Stimulated activated CD4-positive, alpha-beta T cell treated with anti-CD3 and anti-CD28 coated beads, Interleukin-12 subunit alpha, Interleukin-12 subunit beta, amount 100 ng/mL, for 48 hours (primary cell): ENCODE measurements around the gene DNASE1L1.

Experiments used
- DNase-seq, 3 donors: peaks; one replicate each; pipeline ENCODE4 v3.0.0-alpha.2; 2020; ENCODE audit warnings: low read depth in 2 of 3, low spot score in 1 of 3

DNASE1L1 gene

GRCh38 chrX:154369449-154370299, 39.4 kb downstream of the DNASE1L1 start:
- DNase-seq = peak; percentile 39 to 59 (median 46)

GRCh38 chrX:154368630-154369448, 40.2 kb downstream of the DNASE1L1 start:
- DNase-seq = peak; percentile 86 to 89 (median 88)

GRCh38 chrX:154367474-154368308, 41.4 kb downstream of the DNASE1L1 start:
- DNase-seq = no peak

- DNase-seq = no peak
Observed at GRCh38 chrX:154366666-154367055, 42.4 kb downstream of the DNASE1L1 start.

GRCh38 chrX:154365997-154366665, 42.9 kb downstream of the DNASE1L1 start:
- no peak for DNase-seq

DNA sequence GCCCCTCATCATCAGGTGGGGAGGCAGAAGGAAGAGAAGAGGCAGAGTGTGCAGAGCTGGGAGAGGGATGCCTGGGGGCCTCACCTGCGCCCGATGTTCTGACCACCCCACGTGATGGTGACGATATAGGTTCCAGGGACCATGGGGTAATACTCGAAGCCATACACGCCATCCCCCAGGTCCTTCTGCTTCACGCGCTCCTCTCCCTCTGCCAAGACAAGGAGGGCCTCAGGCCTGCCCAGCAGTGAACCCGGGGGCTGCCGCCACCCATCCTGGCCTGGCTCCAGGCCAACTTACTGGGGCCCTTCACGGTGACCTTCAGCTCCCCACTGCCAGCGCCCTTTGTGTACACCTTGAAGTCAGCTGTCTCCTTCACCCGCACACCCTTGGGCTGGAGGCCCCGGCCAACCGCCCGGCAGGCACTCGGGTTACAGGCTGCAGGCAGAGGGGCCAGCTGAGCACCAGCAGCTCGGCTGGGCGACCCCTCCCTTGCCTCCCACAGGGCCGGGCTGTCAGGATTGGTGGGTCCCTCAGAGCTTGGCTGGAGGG, 43.9 kb downstream of the DNASE1L1 start:
- no peak for DNase-seq

GRCh38 chrX:154363706-154364439, 45.2 kb downstream of the DNASE1L1 start:
- DNase-seq = no peak

- no peak for DNase-seq
Observed at GRCh38 chrX:154362085-154362742, 46.8 kb downstream of the DNASE1L1 start.

DNA sequence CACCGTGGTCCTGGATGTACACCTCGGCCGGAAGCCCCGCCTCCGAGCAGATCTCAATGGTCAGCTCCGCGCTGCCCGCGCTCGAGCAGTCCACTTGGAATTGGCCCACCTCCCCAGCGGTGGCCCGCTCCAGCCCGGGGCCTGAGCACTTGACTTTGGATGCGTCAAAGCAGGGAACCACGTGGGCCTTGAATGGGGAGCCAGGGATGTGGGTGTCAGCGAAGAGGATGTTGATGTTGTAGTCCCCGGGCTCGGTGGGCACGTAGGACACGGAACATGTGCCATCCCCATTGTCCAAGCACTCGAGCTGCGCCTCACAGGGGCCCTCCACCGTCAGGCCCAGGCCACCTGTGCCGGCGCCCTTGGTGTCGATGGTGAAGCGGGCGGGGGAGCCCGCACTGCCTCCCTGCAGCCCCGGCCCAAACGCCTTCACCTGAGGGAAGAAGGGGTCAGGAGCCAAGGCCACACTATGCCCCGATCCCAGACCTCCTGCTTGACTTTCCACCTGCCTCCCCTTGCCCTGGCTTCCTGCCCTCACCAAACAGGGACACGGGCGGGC, 48.8 kb downstream of the DNASE1L1 start:
- DNase-seq = no peak

GRCh38 chrX:154359362-154360154, 49.5 kb downstream of the DNASE1L1 start:
- no peak for DNase-seq

DNA sequence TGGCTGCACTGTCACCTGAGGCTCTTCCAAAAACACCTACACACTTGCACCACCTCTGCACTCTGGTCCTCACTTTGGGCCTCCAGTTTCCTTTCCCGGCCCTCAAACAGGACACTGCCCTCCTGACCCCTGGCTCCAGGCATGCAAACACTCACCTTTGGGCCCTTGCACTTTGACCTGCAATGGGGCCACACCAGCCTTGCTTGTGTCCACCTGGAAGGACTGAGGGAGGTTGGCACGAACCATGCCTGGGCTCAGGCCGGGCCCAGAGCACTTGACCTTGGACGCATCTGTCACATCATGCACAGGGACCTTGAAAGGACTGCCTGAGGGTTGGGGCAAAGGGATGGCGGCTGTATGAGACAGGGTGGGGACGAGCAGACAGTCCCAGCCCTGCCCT, 50.2 kb downstream of the DNASE1L1 start:
- no peak for DNase-seq

DNA sequence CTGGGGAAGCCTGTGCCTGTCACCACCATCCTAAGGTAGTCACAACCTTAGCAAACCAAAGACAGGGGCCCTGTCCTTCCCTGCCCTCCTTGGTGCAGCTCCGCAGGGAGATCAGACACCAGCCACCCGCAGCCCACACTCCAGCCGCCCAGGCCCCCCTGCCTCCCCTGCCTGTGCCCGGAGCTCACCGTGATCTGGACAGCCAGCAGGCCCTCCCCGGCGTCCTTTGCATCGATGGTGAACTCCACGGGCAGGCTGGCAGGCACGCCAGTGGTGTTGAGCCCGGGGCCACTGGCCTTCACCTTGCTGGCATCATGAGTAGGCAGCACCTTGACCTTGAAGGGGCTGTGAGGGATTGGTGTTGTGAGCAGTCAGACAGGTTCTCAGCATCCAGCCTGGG, 51.0 kb downstream of the DNASE1L1 start:
- DNase-seq = no peak

- no peak for DNase-seq
Observed at GRCh38 chrX:154357205-154357604, 51.8 kb downstream of the DNASE1L1 start.

- no peak for DNase-seq
Observed at GRCh38 chrX:154356596-154356995, 52.5 kb downstream of the DNASE1L1 start.

DNA sequence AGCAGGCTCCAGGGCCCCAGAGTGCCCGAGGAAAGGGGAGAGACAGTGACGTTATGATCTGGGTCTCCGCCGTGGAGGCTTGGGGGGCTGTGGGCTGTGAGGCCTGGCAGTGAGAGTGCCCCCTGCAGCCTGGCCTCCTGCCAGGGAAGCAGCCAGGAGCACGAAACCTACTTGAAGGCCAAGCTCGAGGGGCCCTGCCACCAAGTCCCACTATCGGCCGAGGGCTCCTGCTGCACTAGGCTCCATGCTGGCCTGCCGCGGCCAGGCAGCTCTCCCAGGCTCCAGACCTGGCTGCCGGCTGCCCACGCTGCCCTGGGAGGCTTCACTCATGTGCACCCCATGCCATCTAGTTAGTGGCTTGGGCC, 53.3 kb downstream of the DNASE1L1 start:
- no peak for DNase-seq

- no peak for DNase-seq
Observed at GRCh38 chrX:154355094-154355775, 53.8 kb downstream of the DNASE1L1 start.

DNA sequence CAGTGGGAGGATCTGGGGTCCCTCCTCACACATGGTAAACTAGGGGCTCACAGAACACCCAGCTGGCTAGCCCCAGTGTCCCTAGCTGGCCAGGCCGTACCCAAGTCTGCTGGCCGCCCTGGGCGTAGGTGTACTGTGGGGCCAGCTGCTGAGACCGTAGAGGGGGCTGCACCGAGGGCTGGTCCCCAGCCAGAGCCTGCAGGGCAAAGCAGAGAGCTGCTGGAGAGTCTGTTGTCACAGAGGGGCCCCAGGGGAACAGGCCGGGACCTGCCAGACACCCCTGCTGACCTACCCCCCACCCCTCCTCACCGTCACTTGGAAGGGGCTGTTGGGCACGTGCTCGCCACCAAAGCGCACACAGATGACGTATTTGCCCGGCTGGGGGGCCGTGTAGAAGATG, 54.5 kb downstream of the DNASE1L1 start:
- DNase-seq = no peak

GRCh38 chrX:154354013-154354412, 55.0 kb downstream of the DNASE1L1 start:
- DNase-seq = no peak
